ENCODE data around the gene MREG. TPM values are rescaled to one million over a fixed set of nuclear protein-coding genes. Genes with fewer than 3 reads are reported as not detected.
"Not testable (repeated sequence)": the region's sequence is repeated elsewhere in the genome, so short reads cannot be mapped to it uniquely, and the experiment has no call there.

MREG gene
- total RNA-seq, 4 donors from 2014 or later: 37.0 to 71.2 (median 40.5) TPM

GRCh38 chr2:215971671-215972070, 41.7 kb downstream of the MREG start:
- Histone ChIP-seq H3K9me3 (no peaks in the 10 kb centered on the region), H3K36me3 (peaks cover 0 to 4% (median 0%) of the 10 kb centered on the region in 3 donors), H3K4me1 (peaks cover 10 to 77% (median 13%) of the 10 kb centered on the region in 3 donors), H3K4me3 (no peak overlapping the region), H3K27ac (peak overlapping the region in 3 of 4 donors; percentile 16 to 75 (median 66)), H3K27me3 (no peaks in the 10 kb centered on the region)
- WGBS, 2 donors: 54% methylated on average over 5 of the region's 5 CpGs; no CpG with 5 or more reads in 1 of the 2 donors
- no peak for DNase-seq
- TF ChIP-seq POLR2A (IDR thresholded peaks at IDR 0.05) (no peak), CTCF (IDR thresholded peaks at IDR 0.05) (no peak)
- intact Hi-C loops (cut with DNase I): no loop called here

GRCh38 chr2:215970894-215971293, 42.5 kb downstream of the MREG start:
- H3K36me3 ChIP-seq; H3K9me3 ChIP-seq; H3K27me3 ChIP-seq; H3K4me3 ChIP-seq; intact Hi-C loops (cut with DNase I); DNase-seq: not testable (repeated sequence)
- 81 to 82% methylated on average over 4 of the region's 4 CpGs for WGBS, 2 donors
- H3K27ac ChIP-seq: peak overlapping the region in 2 of 4 donors; percentile 66 to 75
- H3K4me1 ChIP-seq: peaks cover 10 to 85% (median 13%) of the 10 kb centered on the region in 3 donors

GRCh38 chr2:215970425-215970824, 42.9 kb downstream of the MREG start:
- H3K27me3 ChIP-seq: no peaks in the 10 kb centered on the region
- no peaks in the 10 kb centered on the region for H3K9me3 ChIP-seq
- intact Hi-C loops (cut with DNase I): no loop called here
- WGBS, 2 donors: 88 to 90% methylated on average over 4 to 5 of the region's 5 CpGs
- no peak for TF ChIP-seq CTCF (IDR thresholded peaks at IDR 0.05)
- H3K4me3 ChIP-seq: no peak overlapping the region
- peak overlapping the region in 1 of 4 donors; percentile 17 for H3K27ac ChIP-seq
- DNase-seq: no peak
- H3K36me3 ChIP-seq: peaks cover 0 to 4% (median 0%) of the 10 kb centered on the region in 3 donors
- peaks cover 10 to 85% (median 13%) of the 10 kb centered on the region in 3 donors for H3K4me1 ChIP-seq

GRCh38 chr2:215969131-215969841, 44.1 kb downstream of the MREG start:
- Histone ChIP-seq H3K36me3 (peaks cover 0 to 4% (median 0%) of the 10 kb centered on the region in 3 donors), H3K4me1 (peaks cover 8 to 77% (median 12%) of the 10 kb centered on the region in 3 donors), H3K27me3 (no peaks in the 10 kb centered on the region), H3K27ac (no peak overlapping the region), H3K9me3 (no peaks in the 10 kb centered on the region), H3K4me3 (no peak overlapping the region)
- intact Hi-C loops (cut with DNase I): no loop called here
- DNase-seq: no peak
- TF ChIP-seq POLR2A (IDR thresholded peaks at IDR 0.05) (no peak), CTCF (IDR thresholded peaks at IDR 0.05) (no peak)
- 76 to 91% methylated on average over 6 of the region's 6 CpGs for WGBS, 2 donors

GRCh38 chr2:215968499-215968898, 44.9 kb downstream of the MREG start:
- no peak for TF ChIP-seq POLR2A (IDR thresholded peaks at IDR 0.05)
- TF ChIP-seq CTCF (IDR thresholded peaks at IDR 0.05): no peak
- WGBS, 2 donors: 87 to 93% methylated on average over 3 of the region's 3 CpGs
- no peak for DNase-seq
- Histone ChIP-seq H3K4me1 (peaks cover 3 to 69% (median 5%) of the 10 kb centered on the region in 3 donors), H3K9me3 (no peaks in the 10 kb centered on the region), H3K4me3 (no peak overlapping the region), H3K27me3 (no peaks in the 10 kb centered on the region), H3K27ac (peak overlapping the region in 1 of 4 donors; percentile 1), H3K36me3 (peaks cover 0 to 7% (median 0%) of the 10 kb centered on the region in 3 donors)
- intact Hi-C loops (cut with DNase I): no loop called here
